HG03196 (cell line): Measurements from ENCODE around the gene TDP2.
"Not testable (repeated sequence)": the region's sequence is repeated elsewhere in the genome, so short reads cannot be mapped to it uniquely, and the experiment has no call there.

Experiments used
- ATAC-seq: cut with Tn5 transposase; IDR thresholded peaks from one replicate; pipeline ENCODE4 v1.9.1; 2021; ENCODE audit not compliant: unreplicated experiment

Gene TDP2

DNA sequence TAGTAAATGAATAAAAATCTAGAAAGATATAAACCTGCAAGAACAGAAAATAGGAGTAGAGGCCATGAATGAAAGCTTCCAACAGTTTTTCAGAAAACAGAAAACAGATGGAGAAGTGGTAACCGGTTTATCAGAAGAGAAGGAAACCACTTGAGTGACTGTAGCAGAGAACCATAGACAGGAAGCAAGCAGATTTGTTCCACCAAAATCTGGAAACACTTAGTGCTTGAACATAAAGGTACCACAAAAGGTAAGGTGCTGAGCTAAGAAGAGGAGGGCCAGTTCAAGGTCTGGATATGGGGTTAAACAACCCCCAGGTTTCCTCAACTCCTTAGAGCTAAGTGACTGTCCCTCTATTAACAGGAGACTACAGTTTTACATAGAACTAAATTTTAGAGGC, 11.5 kb downstream of the TDP2 start:
- no peak for ATAC-seq

DNA sequence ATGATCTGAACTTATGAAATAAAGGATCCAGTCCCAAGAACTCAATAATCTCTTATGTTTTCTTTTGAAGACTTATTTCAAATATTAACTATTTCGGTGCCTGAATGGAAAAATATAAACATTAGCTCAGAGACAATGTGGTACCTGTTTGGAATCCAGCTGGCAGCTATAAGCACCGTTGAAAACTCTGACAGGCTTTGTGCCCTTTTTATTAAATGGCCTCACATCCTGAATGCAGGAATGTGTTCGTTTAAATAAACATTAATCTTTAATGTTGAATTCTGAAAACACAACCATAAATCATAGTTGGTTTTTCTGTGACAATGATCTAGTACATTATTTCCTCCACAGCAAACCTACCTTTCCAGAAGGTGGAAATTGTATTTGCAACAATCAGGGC, 16.3 kb downstream of the TDP2 start:
- no peak for ATAC-seq

DNA sequence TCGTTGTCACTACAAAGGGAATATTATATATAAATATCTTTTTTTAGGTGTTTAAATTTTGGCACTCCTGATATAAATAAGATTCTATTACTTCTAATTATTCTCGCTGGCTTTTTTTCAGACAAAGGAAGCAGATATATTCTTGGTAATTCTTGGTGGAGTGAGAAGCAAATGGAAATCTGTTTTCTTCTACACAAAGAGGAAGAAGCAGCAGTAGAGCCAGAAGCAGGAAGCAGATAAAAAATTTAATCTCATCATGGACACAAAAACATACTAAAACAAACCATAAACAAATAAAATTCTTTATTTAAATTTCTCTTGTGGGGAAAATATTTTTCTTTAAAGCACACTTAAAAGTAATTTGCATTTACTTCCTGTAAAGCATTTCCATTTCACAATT, 17.0 kb downstream of the TDP2 start:
- no peak for ATAC-seq

DNA sequence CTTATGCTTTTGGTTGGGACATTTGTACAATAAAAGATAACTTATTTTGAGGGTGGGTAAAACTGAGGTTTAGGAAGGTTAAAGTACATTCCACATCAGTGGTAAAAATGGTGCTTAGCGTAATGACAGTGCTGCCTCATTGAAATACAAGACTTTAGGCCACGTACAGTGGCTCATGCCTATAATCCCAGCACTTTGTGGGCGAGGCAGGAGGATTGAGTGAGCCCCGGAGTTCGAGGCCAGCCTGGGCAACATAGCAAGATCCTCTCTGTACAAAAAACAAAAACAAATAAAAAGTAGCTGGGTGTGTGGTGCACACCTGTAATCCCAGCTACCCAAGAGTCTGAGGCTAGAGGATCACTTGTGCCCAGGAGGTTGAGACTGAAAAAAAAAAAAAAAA, 18.4 kb downstream of the TDP2 start:
- ATAC-seq, result no peak

DNA sequence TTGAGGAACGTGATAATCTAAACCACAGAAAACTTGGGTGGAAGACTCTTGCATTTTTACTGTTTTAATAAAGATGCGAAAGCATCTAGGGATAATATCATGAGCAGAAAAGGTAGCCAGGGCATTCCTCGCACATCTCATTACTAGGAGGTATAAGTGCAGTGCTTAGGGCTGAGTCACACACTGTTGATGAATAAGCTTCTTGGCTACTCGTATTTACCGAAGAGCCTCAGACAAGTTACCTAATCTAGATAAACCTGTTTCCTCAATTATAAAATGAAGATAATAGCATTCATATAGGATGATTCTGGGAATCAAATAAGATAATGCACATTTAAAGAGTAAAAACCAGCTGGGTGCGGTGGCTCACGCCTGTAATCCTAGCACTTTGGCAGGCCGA, 19.9 kb downstream of the TDP2 start:
- no peak for ATAC-seq

DNA sequence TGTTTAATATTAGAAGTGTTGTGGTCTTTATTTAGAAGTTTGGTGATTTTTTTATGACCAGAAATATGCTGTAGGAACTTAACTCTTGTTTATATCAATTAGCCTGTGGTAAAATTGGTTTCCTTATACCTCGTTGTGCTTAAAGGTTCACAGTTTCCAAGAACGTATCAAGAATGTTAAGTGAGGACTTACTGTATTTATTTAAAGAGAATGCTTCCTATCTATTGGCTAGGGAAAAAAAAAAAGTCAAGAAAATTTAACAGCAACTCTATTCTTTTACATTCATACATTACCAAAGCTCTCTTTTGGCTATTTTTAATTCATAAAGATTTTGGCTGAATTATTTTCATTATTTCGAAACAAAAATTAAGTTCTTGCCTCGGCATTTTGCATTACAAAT, 22.3 kb downstream of the TDP2 start:
- ATAC-seq, result no peak

DNA sequence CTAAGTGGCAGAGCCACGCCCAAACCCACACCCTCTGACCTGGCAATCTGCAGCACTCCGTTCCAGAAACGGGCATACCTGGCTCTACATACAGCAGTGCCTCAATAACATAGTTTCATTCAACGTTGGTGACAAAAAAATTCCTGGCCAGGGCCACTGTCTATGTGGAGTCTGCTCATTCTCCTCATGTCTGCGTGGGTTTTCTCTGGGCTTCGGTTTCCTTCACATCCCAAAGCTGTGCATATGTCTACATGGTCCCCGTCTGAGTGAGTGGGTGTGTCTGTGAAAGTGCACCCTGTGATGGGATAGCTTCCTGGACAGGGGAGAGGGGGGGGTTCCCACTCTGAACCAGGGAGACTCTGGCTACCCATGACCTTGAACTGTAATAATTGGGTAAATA, 22.8 kb downstream of the TDP2 start:
- ATAC-seq, result no peak

DNA sequence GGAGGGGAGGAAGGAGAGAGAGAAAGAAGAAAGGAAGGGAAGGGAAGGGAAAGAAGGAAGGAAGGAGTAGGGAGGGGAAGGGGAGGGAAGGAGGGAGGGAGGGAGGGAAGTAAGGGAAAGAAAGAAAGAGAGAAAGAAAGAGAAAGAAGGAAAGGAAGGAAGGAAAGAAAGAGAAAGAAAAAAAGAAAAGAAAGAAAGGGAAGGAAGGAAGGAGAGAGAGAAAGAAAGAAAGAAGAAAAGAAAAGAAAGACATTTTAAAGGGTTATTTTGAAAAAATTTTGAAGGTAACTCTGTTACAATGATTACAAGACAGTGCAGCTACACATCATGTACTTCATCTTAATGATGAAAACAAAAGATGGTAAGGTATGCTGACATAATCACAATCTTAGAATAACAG, 24.6 kb downstream of the TDP2 start:
- no peak for ATAC-seq

DNA sequence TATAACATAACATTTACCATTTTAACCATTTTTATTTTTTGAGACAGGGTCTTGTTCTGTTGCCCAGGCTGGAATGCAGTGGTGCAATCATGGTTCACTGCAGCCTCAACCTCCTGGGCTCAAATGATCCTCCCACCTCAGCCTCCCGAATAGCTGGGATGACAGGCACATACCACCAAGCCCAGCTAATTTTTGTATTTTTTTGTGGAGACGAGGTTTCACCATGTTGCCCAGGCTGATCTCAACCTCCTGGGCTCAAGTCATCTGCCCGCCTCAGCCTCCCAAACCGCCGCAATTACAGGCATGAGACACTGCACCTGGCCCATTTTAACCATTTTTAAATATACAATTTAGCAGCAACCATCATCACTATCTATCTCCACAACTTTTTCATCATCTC, 26.1 kb downstream of the TDP2 start:
- ATAC-seq, result not testable (repeated sequence)

DNA sequence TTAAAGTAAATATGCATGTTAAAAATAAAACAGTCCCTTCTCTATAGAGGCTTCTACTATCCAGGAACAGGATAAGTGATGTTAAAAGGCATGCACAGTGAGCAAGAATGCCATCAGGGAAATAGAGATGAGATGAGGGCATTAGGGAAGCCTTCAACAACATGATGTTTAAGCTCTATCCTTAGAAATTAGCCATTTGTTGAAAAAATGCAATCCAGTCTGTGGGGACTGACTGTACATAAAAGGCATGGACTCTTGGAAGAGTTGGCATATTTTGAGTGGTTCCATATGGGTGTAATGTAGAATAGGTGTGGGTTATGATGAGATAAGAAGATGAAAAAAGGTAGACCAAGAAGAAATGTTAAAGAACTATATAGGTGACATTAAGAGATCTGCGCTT, 26.5 kb downstream of the TDP2 start:
- ATAC-seq, result no peak

DNA sequence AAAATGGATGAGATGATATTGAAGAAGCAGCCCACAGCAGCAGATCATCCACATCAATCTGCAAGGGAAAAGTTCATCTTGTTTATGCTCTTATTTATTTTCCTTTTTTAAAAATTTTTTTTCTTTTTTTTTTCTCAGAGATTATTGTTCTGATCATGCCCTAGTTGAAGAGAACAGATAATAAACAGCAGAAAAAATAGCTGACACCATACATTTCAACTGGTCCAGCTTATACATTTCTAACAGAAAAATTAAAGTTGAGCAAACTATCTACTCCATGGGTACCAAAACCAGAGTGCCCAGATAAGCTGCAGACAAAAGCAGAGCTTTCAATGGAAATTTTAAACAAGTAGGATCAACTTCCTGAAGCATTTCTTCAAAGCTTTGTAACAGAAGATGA, 30.0 kb downstream of the TDP2 start:
- ATAC-seq, result no peak

DNA sequence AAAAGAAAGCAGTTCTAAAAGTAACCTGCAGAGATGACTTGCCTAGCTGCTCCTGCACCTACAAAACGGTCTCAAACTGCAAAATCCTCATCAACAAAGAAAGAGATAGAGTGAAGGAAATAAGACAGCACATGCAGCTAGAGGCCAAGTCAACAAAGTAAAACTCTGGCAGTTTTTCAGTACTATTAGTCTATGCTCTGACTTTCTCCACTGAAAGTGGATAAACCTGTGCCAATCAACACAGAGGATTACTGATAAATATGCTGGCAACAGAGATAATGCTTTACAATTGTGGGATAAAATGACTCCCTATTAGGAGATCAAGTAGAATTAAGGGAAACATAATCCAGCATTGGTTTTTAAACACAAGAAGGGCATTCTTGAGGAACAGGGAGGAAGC, 34.1 kb downstream of the TDP2 start:
- no peak for ATAC-seq

DNA sequence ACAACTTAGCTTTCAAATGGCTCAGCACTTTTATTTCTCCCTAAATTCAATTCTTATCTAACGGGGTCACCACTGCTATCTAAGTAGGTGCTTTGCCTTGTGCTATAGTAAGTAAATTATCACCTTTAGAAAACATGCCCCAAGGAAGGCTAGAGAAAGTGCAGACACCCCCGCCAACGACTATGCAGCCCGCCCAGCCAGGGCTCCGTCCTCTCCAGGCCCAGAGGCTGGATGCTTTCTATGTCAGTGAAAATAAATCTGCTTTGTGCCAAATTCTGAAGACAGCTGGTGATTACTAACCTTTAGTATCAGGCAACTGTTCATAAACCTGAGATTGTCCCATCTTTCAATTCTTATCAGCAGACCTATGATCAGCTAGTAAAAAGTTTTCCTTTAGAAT, 35.0 kb downstream of the TDP2 start:
- no peak for ATAC-seq

DNA sequence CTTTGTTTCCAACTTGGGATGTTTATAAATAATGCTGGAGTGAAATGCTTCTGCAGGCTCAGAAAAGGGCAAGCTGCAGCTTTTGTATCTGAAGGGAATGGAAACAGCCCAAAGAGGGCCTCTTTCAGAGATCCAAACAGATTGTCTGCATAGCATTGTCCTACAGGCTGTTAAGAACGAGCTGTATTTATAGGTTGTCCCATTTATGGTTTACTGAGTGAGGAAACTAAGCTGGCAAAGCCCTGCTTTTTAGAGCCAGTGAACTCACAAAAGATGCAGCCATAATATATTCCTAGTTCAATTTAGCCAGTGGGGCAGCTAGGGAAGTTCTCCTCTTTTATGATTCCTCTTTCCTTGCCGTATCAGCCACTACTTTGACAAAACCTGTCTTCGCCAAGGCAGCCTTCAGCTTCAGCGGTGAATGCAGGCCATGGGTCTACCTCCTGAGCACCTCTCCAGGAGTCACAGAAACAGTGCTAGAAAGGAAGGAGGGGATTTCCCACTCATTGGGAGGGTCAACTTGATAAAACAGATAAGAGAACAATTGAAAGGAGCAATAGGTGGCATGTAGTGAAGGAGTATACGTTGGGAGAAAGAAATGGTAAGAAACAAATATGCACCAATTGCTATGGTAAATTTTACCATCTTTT, 35.7 kb downstream of the TDP2 start:
- no peak for ATAC-seq

DNA sequence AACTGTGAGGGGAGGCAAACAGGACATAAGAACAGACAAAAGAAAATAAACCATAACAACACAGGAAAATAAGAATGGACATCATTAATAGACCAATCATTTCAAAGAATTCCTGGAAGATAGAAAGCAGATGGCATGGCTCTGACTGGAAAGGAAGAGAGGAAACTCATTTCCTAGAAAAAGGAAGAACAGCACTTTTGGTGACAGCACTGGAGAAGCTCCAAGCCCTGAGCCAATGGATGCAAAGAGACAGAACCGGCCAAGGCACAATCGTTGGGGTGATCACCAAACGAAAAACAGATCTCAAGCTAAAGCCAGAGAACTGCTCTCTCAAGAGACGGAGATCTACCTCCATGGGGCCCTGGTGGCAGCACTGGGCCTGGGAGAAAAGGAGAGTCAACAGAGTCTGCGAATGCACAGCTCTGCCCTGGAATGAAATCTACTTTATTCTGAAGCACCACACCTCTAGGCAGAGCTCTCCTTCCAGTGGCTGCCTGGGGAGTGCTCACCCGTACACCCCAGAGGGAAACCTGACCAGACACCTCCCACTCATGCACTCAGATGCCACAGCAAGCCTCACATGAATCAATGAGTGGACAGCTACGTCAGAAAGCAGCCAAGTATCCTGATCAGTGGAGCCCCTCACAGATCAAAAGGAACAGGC, 44.9 kb downstream of the TDP2 start:
- no peak for ATAC-seq

DNA sequence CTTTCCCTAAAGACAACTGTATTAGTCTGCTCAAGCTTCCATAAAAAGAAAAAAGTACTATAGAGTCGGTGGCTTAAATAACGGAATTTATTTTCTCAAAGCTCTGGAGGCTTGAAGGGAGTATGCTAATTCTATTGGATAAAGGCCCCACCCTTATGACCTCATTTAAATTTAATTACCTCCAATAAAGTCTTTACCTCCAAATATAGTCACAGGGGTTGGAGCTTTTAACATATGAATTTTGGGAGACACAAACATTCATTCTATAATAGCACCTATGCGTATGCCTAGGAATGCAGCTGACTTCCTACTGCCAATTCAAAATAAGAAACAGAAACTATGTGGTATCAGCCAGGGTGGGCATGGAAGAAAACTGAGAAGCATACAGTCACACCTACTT, 46.1 kb downstream of the TDP2 start:
- ATAC-seq, result no peak

DNA sequence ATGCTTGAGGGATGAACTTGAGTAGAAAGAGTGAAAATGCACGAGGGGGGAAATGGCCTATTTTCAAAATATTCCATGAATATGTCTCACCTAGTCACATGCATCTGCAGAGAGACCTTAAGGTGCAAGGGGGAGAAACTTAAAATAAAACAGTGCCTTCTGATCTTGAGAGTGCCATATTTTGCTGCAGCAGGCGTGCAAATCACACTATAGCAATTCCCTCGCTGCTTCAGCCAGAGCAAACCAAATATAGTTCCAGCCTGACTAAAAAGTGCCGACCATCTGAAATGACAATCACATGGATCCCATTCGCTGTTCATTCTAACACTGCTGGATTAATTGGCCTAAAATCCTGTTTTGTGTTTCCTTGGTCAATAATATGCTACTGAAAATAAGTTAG, 47.0 kb downstream of the TDP2 start:
- ATAC-seq, result no peak

DNA sequence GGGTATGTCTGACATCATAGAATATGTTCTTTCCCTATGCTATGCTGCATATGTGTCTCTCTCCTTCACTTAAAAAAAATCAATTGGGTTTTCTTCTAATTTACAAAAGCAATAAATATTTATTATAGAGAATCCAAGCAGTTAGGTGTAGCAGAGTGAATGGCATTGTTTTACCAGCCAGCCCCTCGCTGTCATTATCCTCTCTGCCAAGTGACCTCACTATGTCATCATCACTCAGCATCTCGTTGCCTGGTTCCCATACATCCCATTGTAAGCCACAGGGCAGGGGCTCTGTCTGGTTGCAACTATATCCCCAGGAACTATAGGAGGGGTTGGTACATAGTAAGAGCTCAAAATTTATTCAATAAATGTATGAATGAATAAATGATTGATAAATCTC, 52.1 kb downstream of the TDP2 start:
- no peak for ATAC-seq

DNA sequence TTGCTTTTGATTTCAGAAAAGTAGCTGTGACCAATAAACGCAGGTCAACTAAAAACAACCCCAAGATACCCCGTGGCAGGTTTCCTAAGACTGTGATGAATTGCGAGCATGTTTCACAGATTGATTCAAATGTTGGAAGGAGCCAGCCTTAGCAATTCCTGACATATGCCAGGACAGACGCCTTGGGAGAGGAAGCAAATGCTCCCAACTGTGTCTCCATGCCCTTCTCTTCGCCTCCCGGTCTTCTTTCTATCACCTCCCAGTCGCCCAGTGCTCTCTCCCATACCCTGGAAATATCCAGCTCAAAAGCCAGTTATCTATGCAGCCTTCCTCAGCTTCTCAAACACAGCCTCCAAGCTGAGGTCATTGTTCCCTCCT, 52.7 kb downstream of the TDP2 start:
- no peak for ATAC-seq

DNA sequence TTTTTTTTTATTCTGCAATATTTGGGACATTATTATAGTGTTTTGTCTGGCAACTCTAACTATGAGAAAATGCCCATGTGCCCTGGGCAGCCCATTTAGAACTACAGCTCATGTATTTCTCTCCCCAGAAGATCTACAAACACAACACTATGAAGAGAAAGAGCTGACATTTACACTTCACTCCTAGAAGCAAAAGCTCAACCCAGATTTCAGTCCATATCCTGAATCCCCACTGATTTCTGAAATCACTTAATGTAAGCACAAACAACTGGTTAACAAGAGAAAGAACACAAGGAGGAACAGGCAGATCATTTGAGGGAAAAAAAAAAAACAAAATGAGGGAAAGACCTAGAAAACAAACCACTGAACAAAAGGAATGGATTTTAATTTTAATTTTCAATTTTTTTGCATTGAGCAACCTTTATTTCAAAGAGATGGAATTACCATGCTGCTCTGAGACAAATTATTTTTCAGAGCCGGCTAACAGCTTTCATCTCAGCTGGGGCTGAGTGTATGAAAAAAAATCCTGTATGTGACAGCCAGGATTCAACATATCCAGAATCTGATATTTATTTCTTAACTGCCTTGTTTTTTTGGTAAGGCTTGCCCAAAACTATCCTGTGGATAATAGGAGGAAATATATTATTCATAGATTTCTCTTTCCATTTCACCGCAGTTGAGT, 53.2 kb downstream of the TDP2 start:
- ATAC-seq, result no peak

DNA sequence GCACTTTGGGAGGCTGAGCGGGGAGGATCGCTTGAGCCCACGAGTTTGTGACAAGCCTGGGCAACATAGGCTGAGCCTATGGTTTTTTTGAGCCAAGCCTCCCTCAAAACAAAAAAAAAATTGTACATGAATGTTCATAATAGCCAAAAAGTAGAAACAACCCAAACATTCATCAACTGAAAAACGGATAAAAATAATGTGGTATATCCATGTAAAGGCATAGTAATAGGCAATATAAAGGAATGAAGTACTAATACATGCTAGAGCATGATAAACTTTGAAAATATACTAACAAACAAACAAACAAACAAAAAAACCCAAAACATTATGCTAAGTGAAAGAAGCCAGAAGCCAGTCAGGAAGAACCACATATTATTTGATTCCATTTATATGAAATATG, 56.0 kb downstream of the TDP2 start:
- no peak for ATAC-seq

DNA sequence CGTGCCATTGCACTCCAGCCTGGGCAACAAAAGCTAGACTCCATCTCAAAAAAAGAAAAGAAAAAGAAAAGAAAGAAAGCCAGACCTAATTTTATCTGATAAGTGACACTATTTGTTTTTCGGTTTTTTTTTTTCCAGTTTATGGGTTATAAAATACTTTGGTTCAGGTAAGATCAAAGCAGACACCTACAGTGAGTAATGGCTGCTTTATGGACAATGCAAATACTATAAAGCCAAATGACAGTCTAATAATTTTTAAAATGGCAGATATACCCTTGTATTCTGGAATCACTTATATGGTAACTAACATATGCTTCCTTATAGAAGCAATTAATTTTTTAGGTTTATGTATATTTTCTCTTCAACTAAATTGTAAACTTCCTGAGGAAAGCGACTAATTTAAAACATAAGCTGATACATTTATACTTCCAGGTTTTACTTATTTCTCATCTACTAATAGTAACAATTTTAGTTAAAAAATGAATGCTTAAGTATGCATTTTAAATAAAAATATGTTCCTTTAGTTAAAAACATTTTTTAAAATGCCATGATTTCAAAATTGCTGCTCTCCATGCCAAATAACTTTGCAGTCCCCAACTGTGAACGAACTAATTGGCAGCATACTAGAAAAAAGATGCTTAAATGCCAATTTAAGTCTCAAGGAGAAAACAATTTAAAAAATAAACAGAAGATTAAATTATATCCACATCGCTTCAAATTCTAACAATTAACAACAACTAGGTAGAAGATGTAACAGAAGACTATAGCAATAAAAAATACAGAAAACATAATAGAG, 59.2 kb downstream of the TDP2 start:
- ATAC-seq, result no peak
